Mesendoderm (in vitro differentiated cells): ENCODE measurements around the gene TBC1D24.

Experiments
- DNase-seq: peaks from one replicate; pipeline ENCODE4 v3.0.0; 2013
- H2AK5ac ChIP-seq: 2 replicates; pipeline ENCODE4 v1.6.1; 2013; ENCODE audit warnings: low read length, inconsistent platforms
- H2BK120ac ChIP-seq: 2 replicates; pipeline ENCODE4 v1.6.1; 2013; ENCODE audit warnings: low read depth, mild to moderate bottlenecking, low read length, moderate library complexity, mixed read lengths
- H2BK15ac ChIP-seq: replicated peaks from 2 replicates; pipeline ENCODE4 v1.6.1; 2013; ENCODE audit warnings: low read depth, mild to moderate bottlenecking, moderate library complexity
- H2BK5ac ChIP-seq: 2 replicates; pipeline ENCODE4 v1.6.1; 2013; ENCODE audit warnings: low read length, inconsistent platforms
- H3K18ac ChIP-seq: 2 replicates; pipeline ENCODE4 v1.6.1; 2013; ENCODE audit warnings: mild to moderate bottlenecking, low read length, mixed read lengths
- H3K23ac ChIP-seq: one replicate; pipeline ENCODE4 v1.6.1; 2013; ENCODE audit warnings: low read length
- H3K27ac ChIP-seq: 2 replicates; pipeline ENCODE4 v1.5.1; 2013; ENCODE audit warnings: low read depth, mild to moderate bottlenecking, inconsistent platforms, low read length, moderate library complexity
- H3K27me3 ChIP-seq: 2 replicates; pipeline ENCODE4 v1.6.1; 2013; ENCODE audit warnings: low read length, control low read depth, mild to moderate bottlenecking, inconsistent platforms; ENCODE audit not compliant: insufficient read depth, poor library complexity
- H3K36me3 ChIP-seq: 2 replicates; pipeline ENCODE4 v1.6.1; 2013; ENCODE audit warnings: low read length, inconsistent platforms; ENCODE audit not compliant: control insufficient read depth, insufficient read depth
- H3K4ac ChIP-seq: one replicate; pipeline ENCODE4 v1.6.1; 2013; ENCODE audit warnings: low read depth, mild to moderate bottlenecking, low read length, moderate library complexity
- H3K4me1 ChIP-seq: 2 replicates; pipeline ENCODE4 v1.6.1; 2013; ENCODE audit warnings: low read depth, low read length, inconsistent platforms; ENCODE audit not compliant: control insufficient read depth
- H3K4me2 ChIP-seq: 2 replicates; pipeline ENCODE4 v1.6.1; 2013; ENCODE audit warnings: low read length
- H3K4me3 ChIP-seq: 2 replicates; pipeline ENCODE4 v1.5.1; 2013; ENCODE audit warnings: mild to moderate bottlenecking, low read length
- H3K56ac ChIP-seq: one replicate; pipeline ENCODE4 v1.6.1; 2013; ENCODE audit warnings: low read length
- H3K79me1 ChIP-seq: 2 replicates; pipeline ENCODE4 v1.6.1; 2013; ENCODE audit warnings: low read length, inconsistent platforms
- H3K79me2 ChIP-seq: 2 replicates; pipeline ENCODE4 v1.6.1; 2013; ENCODE audit warnings: mild to moderate bottlenecking, low read length; ENCODE audit not compliant: control insufficient read depth, insufficient read depth
- H3K9ac ChIP-seq: 2 replicates; pipeline ENCODE4 v1.6.1; 2013; ENCODE audit warnings: low read length, inconsistent platforms
- H4K5ac ChIP-seq: one replicate; pipeline ENCODE4 v1.6.1; 2013; ENCODE audit warnings: low read length
- H4K8ac ChIP-seq: one replicate; pipeline ENCODE4 v1.6.1; 2013; ENCODE audit warnings: low read depth, mild to moderate bottlenecking, control low read depth, low read length, moderate library complexity
- WGBS: extraction: QIAGEN DNeasy Blood & Tissue Kit; methylation state at CpG from one replicate; pipeline ENCODE4 v1.1.7; 2013; ENCODE audit warnings: low lambda C conversion rate, missing lambda C conversion rate; ENCODE audit not compliant: insufficient coverage; ENCODE audit errors: extremely low coverage; 5-methylcytosine and 5-hydroxymethylcytosine counted together

Gene TBC1D24

DNA sequence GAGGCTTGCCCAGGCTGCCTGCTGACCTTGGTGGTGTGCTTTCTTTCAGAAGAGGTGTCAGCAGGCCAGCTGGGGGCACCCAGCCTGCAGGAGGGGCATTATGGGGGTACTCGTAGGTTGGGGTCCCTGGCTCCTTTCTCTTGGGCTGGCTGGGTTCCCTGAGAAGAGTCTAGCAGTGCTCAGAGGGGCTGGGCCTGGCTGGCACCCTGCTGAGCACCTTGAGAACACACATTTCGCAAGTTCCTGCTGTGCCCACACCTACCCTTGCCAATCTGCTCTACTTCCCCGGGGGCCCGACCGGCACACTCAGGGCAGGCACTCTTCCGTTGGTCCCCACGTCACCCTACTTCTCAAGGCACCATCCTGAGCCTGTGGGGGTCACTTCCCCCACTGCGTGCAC is 51.2 kb downstream of the TBC1D24 start:
- WGBS, result no CpG with 5 or more reads among the region's 8 CpGs

DNA sequence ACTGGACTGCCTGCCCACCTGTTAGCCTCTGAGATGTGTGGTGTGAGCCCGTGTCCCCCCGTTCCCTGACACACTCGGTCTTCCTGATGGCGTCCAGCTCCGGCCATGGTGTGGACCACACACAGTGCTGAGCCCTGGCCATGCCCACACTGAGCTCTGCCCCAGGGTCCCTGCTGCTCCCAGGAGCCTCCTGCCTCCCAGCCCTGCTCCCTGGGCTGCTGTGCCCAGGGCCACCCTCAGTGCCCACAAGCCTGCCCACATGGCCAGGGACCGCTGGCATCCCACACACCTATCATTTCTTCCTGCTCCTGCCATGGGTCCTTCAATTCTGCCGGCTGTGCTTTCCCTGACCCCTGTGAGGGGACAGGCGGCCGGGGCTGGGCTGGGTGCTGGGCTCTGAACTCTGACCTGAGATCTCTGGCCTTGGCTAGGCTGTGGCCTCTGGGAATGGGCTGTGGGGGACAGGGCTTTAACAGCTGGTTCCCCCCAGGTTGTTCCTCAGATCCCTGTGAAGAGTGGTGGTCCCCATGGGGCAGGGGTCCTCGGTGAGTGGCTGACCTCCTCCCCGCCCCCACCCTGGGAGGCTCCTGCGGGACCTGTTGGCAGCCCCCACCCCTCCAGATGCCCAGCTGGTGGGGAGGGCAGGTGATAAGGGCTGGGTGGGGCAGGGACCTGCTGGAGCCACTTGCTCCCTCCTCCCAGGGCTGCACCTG is 52.3 kb downstream of the TBC1D24 start:
- Histone ChIP-seq H3K27ac (no peak overlapping the region), H2BK15ac (no peak overlapping the region), H3K4ac (no peak overlapping the region), H3K27me3 (no peaks in the 10 kb centered on the region), H4K5ac (no peak overlapping the region), H3K79me2 (no peaks in the 10 kb centered on the region), H3K9ac (no peak overlapping the region), H3K4me3 (no peak overlapping the region), H3K23ac (no peak overlapping the region), H3K4me2 (no peak overlapping the region), H4K8ac (no peak overlapping the region), H2BK120ac (no peak overlapping the region), H3K56ac (no peak overlapping the region), H2AK5ac (no peak overlapping the region), H2BK5ac (no peak overlapping the region), H3K4me1 (peaks cover 2% of the 10 kb centered on the region), H3K36me3 (peaks cover 2% of the 10 kb centered on the region), H3K79me1 (no peaks in the 10 kb centered on the region), H3K18ac (no peak overlapping the region)
- no peak for DNase-seq
- no CpG with 5 or more reads among the region's 12 CpGs for WGBS

More for the DNA sequence above, 51.2 kb downstream of the TBC1D24 start:
- H3K18ac ChIP-seq, result no peak overlapping the region
- peaks cover 2% of the 10 kb centered on the region for H3K79me1 ChIP-seq
- H3K79me2 ChIP-seq, result no peaks in the 10 kb centered on the region
- no peak for DNase-seq
- H3K4ac ChIP-seq, result no peak overlapping the region
- H3K4me2 ChIP-seq, result no peak overlapping the region
- no peak overlapping the region for H3K4me3 ChIP-seq
- H3K9ac ChIP-seq, result no peak overlapping the region
- peaks cover 2% of the 10 kb centered on the region for H3K36me3 ChIP-seq
- H3K23ac ChIP-seq, result no peak overlapping the region
- no peak overlapping the region for H2BK15ac ChIP-seq
- H2BK120ac ChIP-seq, result no peak overlapping the region
- H3K56ac ChIP-seq, result no peak overlapping the region
- H3K27me3 ChIP-seq, result no peaks in the 10 kb centered on the region
- H2AK5ac ChIP-seq, result no peak overlapping the region
- no peak overlapping the region for H4K8ac ChIP-seq
- H3K4me1 ChIP-seq, result no peaks in the 10 kb centered on the region
- no peak overlapping the region for H3K27ac ChIP-seq
- no peak overlapping the region for H4K5ac ChIP-seq
- no peak overlapping the region for H2BK5ac ChIP-seq

GRCh38 chr16:2527784-2528100 is 52.8 kb downstream of the TBC1D24 start:
- no peak overlapping the region for H3K27ac ChIP-seq
- H4K8ac ChIP-seq, result no peak overlapping the region
- no peak overlapping the region for H4K5ac ChIP-seq
- H3K4me1 ChIP-seq, result peaks cover 2% of the 10 kb centered on the region
- WGBS, result no CpG with 5 or more reads among the region's 24 CpGs
- no peak overlapping the region for H2BK5ac ChIP-seq
- H3K18ac ChIP-seq, result no peak overlapping the region
- no peaks in the 10 kb centered on the region for H3K79me2 ChIP-seq
- no peak overlapping the region for H3K4me2 ChIP-seq
- H3K79me1 ChIP-seq, result no peaks in the 10 kb centered on the region
- no peak overlapping the region for H3K4me3 ChIP-seq
- no peaks in the 10 kb centered on the region for H3K27me3 ChIP-seq
- no peak overlapping the region for H3K9ac ChIP-seq
- DNase-seq, result no peak
- H2AK5ac ChIP-seq, result no peak overlapping the region
- H3K4ac ChIP-seq, result no peak overlapping the region
- no peak overlapping the region for H2BK15ac ChIP-seq
- no peak overlapping the region for H3K23ac ChIP-seq
- H3K56ac ChIP-seq, result no peak overlapping the region
- no peak overlapping the region for H2BK120ac ChIP-seq
- H3K36me3 ChIP-seq, result peaks cover 2% of the 10 kb centered on the region

DNA sequence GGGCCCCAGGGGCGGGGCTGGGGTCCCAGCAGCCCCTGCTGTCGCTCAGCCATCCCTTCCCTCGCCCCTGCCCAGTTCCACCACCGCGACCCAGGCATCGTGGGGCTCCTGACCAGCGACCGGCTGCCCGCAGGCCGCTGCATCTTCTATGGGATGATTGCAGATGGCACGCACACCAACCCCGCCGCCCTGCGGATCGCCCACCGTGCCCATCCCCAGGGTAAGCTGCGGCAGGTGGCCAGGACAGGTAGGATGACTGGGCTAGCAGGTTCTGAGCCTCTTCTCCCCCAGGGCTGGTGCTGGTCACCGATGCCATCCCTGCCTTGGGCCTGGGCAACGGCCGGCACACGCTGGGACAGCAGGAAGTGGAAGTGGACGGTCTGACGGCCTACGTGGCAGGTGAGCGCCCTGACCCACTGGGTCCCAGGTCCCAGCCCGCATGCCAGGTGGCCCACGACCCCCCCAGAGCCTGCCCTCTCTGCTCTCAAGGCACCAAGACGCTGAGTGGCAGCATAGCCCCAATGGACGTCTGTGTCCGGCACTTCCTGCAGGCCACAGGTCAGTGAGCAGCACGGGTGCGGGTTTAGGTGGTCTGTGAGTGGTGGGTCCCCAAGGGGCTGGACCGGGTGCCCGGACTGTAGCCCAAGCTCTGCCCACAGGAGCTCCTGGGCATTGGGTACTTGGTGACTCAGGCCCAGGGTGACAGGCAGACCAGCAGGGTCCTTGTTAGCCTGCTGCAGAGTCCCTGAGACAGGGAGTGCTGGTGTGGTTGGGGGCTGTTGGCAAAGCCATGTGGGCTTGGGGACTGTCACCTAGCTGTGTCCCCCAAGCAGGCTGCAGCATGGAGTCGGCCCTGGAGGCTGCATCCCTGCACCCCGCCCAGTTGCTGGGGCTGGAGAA is 53.5 kb downstream of the TBC1D24 start:
- Histone ChIP-seq H2BK5ac (no peak overlapping the region), H3K36me3 (peaks cover 2% of the 10 kb centered on the region), H4K8ac (no peak overlapping the region), H3K4me1 (peaks cover 2% of the 10 kb centered on the region), H3K23ac (no peak overlapping the region), H3K79me2 (no peaks in the 10 kb centered on the region), H2BK15ac (no peak overlapping the region), H2AK5ac (no peak overlapping the region), H3K27ac (no peak overlapping the region), H3K9ac (no peak overlapping the region), H3K79me1 (no peaks in the 10 kb centered on the region), H2BK120ac (no peak overlapping the region), H3K56ac (no peak overlapping the region), H3K4ac (no peak overlapping the region), H3K18ac (no peak overlapping the region), H4K5ac (no peak overlapping the region), H3K4me2 (no peak overlapping the region), H3K27me3 (no peaks in the 10 kb centered on the region), H3K4me3 (no peak overlapping the region)
- no CpG with 5 or more reads among the region's 36 CpGs for WGBS
- DNase-seq, result no peak

- Histone ChIP-seq H3K4me2 (no peak overlapping the region), H3K79me2 (no peaks in the 10 kb centered on the region), H2AK5ac (no peak overlapping the region), H3K9ac (no peak overlapping the region), H4K8ac (no peak overlapping the region), H3K36me3 (peaks cover 2% of the 10 kb centered on the region), H2BK5ac (no peak overlapping the region), H3K27me3 (no peaks in the 10 kb centered on the region), H3K4me1 (peaks cover 2% of the 10 kb centered on the region), H3K79me1 (no peaks in the 10 kb centered on the region), H3K27ac (no peak overlapping the region), H2BK15ac (no peak overlapping the region), H4K5ac (no peak overlapping the region), H3K23ac (no peak overlapping the region), H3K4me3 (no peak overlapping the region), H3K4ac (no peak overlapping the region), H3K56ac (no peak overlapping the region), H3K18ac (no peak overlapping the region), H2BK120ac (no peak overlapping the region)
- no peak for DNase-seq
- no CpG with 5 or more reads among the region's 32 CpGs for WGBS
Measured at GRCh38 chr16:2529061-2529931, 54.4 kb downstream of the TBC1D24 start.
